GM18502 (cell line): Measurements from ENCODE around the gene CH25H.
"Not testable (repeated sequence)": the region's sequence is repeated elsewhere in the genome, so short reads cannot be mapped to it uniquely, and the experiment has no call there.

Experiments used
- ATAC-seq: cut with Tn5 transposase; IDR thresholded peaks from one replicate; pipeline ENCODE4 v1.9.1; 2021; ENCODE audit warnings: mild to moderate bottlenecking; ENCODE audit not compliant: unreplicated experiment, poor library complexity

The CH25H gene

GRCh38 chr10:89204621-89205185 is 2.4 kb downstream of the CH25H start:
- no peak for ATAC-seq

GRCh38 chr10:89203237-89203636 is 3.9 kb downstream of the CH25H start:
- no peak for ATAC-seq

- ATAC-seq = no peak
Measured at GRCh38 chr10:89202033-89202425, 5.1 kb downstream of the CH25H start.

- no peak for ATAC-seq
Measured at GRCh38 chr10:89201345-89202032, 5.6 kb downstream of the CH25H start.

- no peak for ATAC-seq
Measured at GRCh38 chr10:89197473-89197872, 9.6 kb downstream of the CH25H start.

GRCh38 chr10:89191301-89191700 is 15.8 kb downstream of the CH25H start:
- ATAC-seq = not testable (repeated sequence)

GRCh38 chr10:89189211-89189734 is 17.8 kb downstream of the CH25H start:
- ATAC-seq = no peak

GRCh38 chr10:89185658-89186057 is 21.5 kb downstream of the CH25H start:
- ATAC-seq = no peak

GRCh38 chr10:89184638-89185037 is 22.5 kb downstream of the CH25H start:
- ATAC-seq = no peak

- ATAC-seq = no peak
Measured at GRCh38 chr10:89183571-89183970, 23.5 kb downstream of the CH25H start.

GRCh38 chr10:89182894-89183293 is 24.2 kb downstream of the CH25H start:
- ATAC-seq = no peak

- ATAC-seq = no peak
Measured at GRCh38 chr10:89175816-89176215, 31.3 kb downstream of the CH25H start.

- no peak for ATAC-seq
Measured at GRCh38 chr10:89173075-89173474, 34.0 kb downstream of the CH25H start.

- ATAC-seq = no peak
Measured at GRCh38 chr10:89171996-89172395, 35.1 kb downstream of the CH25H start.

- ATAC-seq = no peak
Measured at GRCh38 chr10:89171263-89171872, 35.7 kb downstream of the CH25H start.

- not testable (repeated sequence) for ATAC-seq
Measured at GRCh38 chr10:89168354-89168900, 38.7 kb downstream of the CH25H start.

GRCh38 chr10:89167915-89168314 is 39.2 kb downstream of the CH25H start:
- ATAC-seq = no peak

GRCh38 chr10:89165923-89166322 is 41.2 kb downstream of the CH25H start:
- no peak for ATAC-seq

GRCh38 chr10:89164920-89165319 is 42.2 kb downstream of the CH25H start:
- no peak for ATAC-seq

GRCh38 chr10:89164080-89164479 is 43.0 kb downstream of the CH25H start:
- ATAC-seq = peak; percentile 22

GRCh38 chr10:89163265-89163995 is 43.7 kb downstream of the CH25H start:
- ATAC-seq = peak; percentile 95
